Stomach (tissue), 4 donors: Measurements from ENCODE around the gene ANKRD17.

Experiments used
- POLR2A ChIP-seq, 4 donors: fragments of 450-650 bp; IDR thresholded peaks; one replicate each; pipeline ENCODE4 v1.6.1; 2016; ENCODE audit warnings: antibody characterized with exemption in 4 of 4, control low read depth in 2 of 4, mild to moderate bottlenecking in 1 of 4, moderate library complexity in 1 of 4
- POLR2AphosphoS5 ChIP-seq, 3 donors: sonication (generic); formaldehyde crosslinking; IDR thresholded peaks; one replicate each; pipeline ENCODE4 v1.6.1; 2016; ENCODE audit warnings: antibody characterized with exemption in 3 of 3
- TF ChIP-seq, protein P1 (sequence below), 7 experiments: fragments of 450-650 bp in 4 of 7; fragments of 200-600 bp in 3 of 7; sonication (generic) in 3 of 7; IDR thresholded peaks; one replicate each; pipeline ENCODE4 v1.5.1; 2016 to 2019; ENCODE audit warnings: antibody characterized with exemption in 7 of 7, control low read depth in 2 of 7, mild to moderate bottlenecking in 1 of 7

DNA sequence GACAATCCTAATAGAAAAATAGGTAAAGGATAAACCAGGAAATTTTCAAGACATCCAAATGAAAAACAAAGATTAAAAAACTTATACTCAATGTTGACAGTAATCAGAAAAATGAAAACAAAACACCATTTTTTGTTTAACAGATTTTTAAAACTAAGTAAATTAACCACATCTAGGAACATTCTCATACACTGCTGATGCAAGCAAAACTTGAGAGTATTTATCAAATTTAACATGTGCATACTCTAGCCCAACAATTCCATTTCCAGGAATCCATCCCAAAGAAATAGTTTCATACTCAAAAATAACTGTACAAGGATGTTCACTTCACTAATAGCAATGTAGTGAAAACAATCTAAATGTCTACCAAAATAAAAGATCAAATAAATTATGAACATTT is 11.5 kb downstream of the ANKRD17 start:
- TF ChIP-seq, protein P1, sequence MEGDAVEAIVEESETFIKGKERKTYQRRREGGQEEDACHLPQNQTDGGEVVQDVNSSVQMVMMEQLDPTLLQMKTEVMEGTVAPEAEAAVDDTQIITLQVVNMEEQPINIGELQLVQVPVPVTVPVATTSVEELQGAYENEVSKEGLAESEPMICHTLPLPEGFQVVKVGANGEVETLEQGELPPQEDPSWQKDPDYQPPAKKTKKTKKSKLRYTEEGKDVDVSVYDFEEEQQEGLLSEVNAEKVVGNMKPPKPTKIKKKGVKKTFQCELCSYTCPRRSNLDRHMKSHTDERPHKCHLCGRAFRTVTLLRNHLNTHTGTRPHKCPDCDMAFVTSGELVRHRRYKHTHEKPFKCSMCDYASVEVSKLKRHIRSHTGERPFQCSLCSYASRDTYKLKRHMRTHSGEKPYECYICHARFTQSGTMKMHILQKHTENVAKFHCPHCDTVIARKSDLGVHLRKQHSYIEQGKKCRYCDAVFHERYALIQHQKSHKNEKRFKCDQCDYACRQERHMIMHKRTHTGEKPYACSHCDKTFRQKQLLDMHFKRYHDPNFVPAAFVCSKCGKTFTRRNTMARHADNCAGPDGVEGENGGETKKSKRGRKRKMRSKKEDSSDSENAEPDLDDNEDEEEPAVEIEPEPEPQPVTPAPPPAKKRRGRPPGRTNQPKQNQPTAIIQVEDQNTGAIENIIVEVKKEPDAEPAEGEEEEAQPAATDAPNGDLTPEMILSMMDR (IDR thresholded peaks at IDR 0.05), result no peak
- TF ChIP-seq POLR2A (IDR thresholded peaks at IDR 0.05) (no peak), POLR2AphosphoS5 (IDR thresholded peaks at IDR 0.05) (no peak)
